PC-9 (cell line): ENCODE data around the gene PACRG.

Experiments
- CTCF ChIP-seq: fragments of 200-600 bp; sonication (generic); conservative IDR thresholded peaks from 2 replicates; pipeline ENCODE4 v1.6.1; 2017; ENCODE audit warnings: mixed run types, antibody characterized with exemption, mild to moderate bottlenecking, moderate library complexity
- EZH2 ChIP-seq: fragments of 200-600 bp; sonication (generic); IDR thresholded peaks from 2 replicates; pipeline ENCODE4 v1.8.0; 2017; ENCODE audit warnings: antibody characterized with exemption, low read depth

- TF ChIP-seq CTCF (peak; percentile 84), EZH2 (no peak)
These were observed 453.2 kb downstream of the PACRG start for GRCh38 chr6:163180874-163181541.
